Endometrial microvascular endothelial cells (primary cell): ENCODE data around the gene PHF19. TPM values are rescaled to one million over a fixed set of nuclear protein-coding genes. Genes with fewer than 3 reads are reported as not detected.

Experiments
- in situ Hi-C: cut with HindIII; loops from 2 replicates; pipeline ENCODE4 v1.10.0; 2017; ENCODE audit warnings: low sequenced_read_pairs, low pct_unique_long_range_greater_than_20kb; ENCODE audit errors: inconsistent ontology term
- total RNA-seq: library from RNA; depleted of rRNA; stranded (reverse); fragments of >200 nt; gene quantifications from one replicate; pipeline ENCODE4 v1.2.3, GENCODE V29; 2015; ENCODE audit errors: inconsistent ontology term

Gene PHF19
- total RNA-seq, 1 donor from 2014 or later = 114 TPM

DNA sequence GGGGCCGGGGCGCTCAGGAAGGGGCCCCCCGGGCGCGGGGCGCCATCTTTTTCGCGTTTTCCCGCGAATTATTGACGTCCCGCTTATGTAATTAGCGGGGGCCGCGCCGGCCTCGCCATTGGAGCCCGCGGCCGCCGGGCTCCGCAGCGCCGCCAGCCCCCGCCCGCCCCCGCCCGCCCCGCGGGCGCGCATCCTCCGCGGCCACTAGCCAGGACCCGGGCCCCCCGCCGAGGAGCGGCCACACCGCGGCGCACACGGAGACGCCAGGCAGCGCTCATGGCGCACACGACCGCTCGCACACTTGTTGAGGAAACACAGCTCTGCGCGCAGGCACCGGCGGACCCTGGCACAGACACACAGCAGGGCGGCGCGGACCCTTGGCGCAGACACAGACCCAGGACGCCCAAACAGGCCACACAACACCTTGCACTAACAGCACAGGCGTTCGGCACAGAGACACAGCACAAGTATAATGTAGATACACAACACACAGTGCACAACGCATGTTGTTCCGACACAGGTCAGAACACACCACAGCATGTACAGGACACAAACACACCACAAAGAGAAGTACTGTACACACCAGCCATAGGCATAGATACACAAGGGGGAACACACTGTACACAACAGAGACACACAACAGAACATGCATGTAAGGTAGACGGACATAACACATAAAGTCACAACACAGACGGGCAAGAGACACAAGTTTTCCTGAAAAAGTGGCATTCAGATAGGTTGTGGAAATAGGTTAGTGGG is 467 bp upstream of the PHF19 start:
- in situ Hi-C loops = no loop called here

DNA sequence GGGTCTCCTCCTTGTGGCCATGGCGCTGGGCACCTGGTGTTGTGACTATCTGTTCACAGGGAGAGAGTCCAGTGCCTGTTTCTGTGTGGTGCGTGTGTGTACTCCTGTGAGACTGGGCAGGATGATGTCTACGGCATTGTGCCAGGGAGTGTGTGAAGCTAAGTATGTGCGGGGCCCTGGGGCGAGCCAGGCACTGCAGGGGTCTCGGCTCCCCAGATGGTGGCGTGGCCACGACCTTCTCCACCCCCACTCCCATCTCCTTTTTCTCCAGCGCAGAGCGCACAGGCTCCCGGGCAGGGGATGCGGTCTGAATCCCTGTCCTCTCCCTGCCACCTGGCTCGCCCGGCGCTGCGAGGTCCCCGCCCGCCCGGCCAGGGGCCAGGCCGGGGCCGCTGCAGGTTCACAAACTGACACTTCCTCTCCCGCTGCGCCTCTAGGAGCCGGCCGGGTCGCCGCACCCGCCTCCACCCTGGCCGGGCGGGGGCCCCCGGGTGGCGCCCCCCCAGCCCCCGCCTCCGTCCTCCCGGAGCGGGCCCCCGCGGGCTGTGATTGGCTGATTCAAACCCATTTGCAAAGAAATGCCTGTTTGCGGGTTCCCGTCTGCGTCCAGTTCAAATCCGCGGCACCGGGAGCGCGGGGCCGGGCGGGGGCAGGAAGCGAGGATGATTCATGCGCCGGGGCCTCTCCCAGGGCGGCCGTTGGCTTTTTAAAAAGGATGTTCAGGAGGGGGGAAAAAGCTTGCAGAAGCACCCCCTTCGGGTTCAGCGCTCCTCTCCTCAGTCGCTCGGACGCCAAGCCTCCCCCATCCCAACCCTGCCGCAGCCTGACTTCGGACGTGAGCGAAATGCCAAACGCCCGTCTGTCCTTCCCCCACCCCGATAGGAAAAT is 790 bp downstream of the PHF19 start:
- in situ Hi-C loops = no loop called here

DNA sequence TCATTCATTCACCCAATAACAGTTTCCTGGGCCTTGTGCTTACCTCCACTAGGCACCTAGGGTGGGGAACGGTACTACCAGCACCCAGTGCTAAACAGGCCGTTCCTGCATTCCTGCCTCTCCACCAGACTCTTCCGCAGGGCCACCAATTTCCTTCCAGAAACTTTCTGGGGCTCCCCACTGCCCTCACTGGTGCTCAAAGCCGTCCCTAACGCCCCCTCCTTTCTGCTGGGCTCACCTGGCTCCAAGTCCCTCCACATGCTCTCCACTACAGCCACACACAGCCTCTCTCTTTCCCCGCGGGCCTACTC is 1.4 kb downstream of the PHF19 start:
- in situ Hi-C loops = no loop called here

DNA sequence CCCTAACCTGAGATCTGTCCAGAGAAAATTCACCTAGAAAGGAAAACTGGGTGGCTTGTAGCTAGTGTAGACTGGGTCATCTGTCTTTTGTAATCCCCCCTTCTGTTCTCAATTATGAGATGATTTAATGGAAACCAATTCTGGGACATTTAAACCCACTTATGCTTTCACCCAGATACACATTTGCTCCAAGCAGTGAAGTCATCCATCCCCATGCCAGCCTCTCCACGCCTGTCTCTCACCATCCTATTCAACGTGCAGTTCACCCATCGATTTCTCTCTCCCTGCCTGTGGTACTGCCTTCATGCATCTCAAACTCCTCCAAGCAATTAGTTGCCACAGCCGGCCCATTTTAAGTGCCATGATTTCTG is 1.8 kb downstream of the PHF19 start:
- in situ Hi-C loops = no loop called here

GRCh38 chr9:120874226-120875194 is 2.5 kb downstream of the PHF19 start:
- in situ Hi-C loops = no loop called here

GRCh38 chr9:120873512-120873911 is 3.5 kb downstream of the PHF19 start:
- in situ Hi-C loops = no loop called here

DNA sequence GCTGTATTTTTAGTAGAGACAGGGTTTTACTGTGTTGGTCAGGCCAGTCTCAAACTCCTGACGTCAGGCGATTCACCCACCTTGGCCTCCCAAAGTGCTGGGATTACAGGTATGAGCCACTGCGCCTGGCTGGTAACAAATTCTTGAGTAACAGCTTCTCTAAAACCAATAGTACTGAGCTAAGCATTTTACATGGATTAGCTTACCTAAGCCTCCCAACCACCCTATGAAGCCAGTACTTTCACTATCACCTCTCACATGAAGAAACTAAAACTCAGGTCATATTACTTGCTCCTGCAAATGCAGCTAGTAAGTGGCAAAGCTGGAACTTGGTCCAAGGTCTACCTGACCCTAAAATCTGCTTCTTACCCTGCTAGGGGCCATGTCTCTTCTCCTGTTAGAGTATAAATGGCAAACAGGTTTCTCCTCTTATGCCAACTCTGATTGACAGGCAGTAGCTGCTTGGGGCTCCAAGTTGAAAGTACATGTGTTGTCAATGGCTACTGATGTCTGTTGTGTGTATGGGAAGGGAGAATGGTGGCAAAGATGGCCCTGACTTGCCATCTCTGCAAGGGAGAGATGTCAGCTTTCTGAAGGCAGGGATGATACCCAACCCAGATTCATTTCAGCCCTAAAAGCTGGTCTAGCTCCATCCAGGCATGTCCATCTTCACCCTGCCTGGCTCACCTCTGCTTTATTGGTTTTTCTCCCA is 4.0 kb downstream of the PHF19 start:
- in situ Hi-C loops = no loop called here

GRCh38 chr9:120870206-120870605 is 6.8 kb downstream of the PHF19 start:
- in situ Hi-C loops = no loop called here

DNA sequence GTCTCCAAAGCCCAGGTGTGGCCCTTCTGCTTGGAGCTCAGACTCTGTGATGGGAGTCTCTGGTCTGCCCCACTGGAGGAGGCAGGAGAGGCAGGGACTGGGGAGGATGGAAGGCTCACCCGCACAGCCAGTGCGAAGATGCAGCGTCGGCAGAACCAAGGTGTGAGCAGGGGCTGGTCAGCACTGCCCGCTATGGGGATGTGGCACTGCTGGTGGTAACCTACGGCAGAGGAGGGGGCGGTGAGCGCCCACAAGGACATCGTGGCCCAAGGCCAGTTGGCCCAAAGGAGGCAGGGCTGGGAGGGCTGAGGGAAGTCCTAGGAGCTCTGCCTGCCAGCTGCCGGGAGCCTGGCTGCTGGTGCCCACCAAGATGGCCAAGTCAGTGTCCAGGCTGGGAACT is 7.3 kb downstream of the PHF19 start:
- in situ Hi-C loops = no loop called here

DNA sequence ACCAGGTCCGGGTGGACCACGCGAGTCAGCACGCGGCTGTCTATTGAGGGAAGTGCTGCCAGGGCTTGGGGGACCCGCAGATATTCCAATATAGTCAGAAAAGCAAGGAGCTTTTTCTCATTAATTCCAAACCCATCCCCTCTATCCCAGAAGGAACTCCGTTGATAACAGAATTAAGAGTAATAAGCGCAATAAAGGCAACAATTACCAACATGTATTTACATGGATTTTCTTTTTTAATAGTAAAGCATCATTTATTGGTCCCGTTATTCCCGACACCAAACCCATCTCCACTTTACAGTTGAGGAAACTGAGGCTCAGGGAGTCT is 7.7 kb downstream of the PHF19 start:
- in situ Hi-C loops = no loop called here

GRCh38 chr9:120868676-120869359 is 8.2 kb downstream of the PHF19 start:
- in situ Hi-C loops = no loop called here

GRCh38 chr9:120868339-120868675 is 8.7 kb downstream of the PHF19 start:
- in situ Hi-C loops = no loop called here

DNA sequence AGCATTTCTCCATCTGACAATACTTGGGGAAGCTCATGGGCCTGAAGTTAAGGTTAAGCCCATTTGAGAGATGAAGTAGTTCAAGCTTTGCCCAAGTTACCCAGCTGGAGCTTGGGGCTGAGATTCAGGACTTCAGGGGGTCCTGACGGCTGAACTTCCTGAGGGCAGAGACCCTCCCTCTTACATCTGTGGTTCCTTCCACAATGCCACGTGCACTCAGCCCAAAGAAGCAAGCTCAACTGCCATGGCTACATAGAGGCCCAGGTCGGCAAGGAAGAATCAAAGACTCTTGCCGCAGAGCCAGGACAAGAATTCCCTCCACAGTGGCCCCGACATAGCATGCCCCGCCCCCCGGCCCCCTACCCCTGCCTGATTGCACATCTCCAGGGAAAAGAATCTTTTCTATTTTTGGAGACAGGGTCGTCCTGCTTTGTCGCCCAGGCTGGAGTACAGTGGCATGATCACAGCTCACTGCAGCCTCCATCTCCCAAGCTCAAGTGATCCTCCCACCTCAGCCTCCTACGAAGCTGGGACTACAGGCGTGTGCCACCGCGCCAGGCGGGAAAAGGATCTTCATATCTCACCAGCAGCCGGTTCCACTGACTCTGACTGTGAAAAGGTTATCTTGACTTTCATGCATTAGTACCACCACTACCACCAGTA is 9.2 kb downstream of the PHF19 start:
- in situ Hi-C loops = no loop called here

GRCh38 chr9:120866651-120867050 is 10.3 kb downstream of the PHF19 start:
- in situ Hi-C loops = no loop called here

- in situ Hi-C loops = no loop called here
Measured at GRCh38 chr9:120865809-120866208, 11.2 kb downstream of the PHF19 start.

DNA sequence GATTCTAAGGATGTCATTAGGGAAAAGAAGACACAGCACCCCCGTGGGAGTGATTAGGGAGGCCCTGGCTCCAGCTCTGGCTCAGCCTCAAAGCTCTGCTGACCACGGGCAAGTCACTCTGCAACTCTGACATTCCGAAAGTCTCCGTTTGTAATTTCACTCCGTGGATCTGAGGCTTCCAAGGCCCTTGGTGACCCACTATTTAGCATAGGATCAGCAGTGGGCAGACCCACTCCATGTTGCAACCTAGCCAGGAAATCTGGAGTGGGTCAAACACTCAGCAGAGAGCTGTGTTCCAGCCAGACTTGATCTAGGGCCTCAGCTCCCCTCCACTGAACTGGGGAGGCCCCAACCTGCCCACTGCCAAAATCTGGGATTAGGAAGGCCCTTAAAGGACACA is 11.8 kb downstream of the PHF19 start:
- in situ Hi-C loops = no loop called here

- in situ Hi-C loops = no loop called here
Measured at GRCh38 chr9:120864719-120865118, 12.3 kb downstream of the PHF19 start.

DNA sequence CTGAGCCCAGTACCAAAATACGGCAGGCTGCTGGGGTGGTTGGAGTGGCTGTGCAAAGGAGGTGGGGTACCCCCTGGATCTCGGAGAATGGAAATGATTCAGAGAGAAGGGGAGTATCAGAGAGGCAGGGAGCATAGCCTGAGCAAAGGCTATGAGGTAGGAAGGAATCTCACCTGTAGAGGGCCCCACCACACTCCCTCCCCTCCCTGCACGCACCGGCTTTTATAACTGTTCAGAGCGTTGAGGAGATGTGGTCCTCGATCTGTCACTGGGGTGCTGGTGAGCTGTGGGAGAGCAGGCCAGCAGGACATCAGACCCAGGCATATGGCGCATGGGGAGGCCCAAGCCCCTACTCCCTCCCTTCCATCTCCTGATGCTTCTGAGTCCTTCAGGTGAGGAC is 13.2 kb downstream of the PHF19 start:
- in situ Hi-C loops = no loop called here
